GM19099 (cell line): Measurements from ENCODE around the gene IQSEC1.

Experiments used
- POLR2A ChIP-seq: IDR thresholded peaks from 3 replicates; pipeline ENCODE4 v1.6.1; 2011; ENCODE audit warnings: low read depth; ENCODE audit not compliant: insufficient read length; ENCODE audit errors: extremely low read depth

Gene IQSEC1

DNA sequence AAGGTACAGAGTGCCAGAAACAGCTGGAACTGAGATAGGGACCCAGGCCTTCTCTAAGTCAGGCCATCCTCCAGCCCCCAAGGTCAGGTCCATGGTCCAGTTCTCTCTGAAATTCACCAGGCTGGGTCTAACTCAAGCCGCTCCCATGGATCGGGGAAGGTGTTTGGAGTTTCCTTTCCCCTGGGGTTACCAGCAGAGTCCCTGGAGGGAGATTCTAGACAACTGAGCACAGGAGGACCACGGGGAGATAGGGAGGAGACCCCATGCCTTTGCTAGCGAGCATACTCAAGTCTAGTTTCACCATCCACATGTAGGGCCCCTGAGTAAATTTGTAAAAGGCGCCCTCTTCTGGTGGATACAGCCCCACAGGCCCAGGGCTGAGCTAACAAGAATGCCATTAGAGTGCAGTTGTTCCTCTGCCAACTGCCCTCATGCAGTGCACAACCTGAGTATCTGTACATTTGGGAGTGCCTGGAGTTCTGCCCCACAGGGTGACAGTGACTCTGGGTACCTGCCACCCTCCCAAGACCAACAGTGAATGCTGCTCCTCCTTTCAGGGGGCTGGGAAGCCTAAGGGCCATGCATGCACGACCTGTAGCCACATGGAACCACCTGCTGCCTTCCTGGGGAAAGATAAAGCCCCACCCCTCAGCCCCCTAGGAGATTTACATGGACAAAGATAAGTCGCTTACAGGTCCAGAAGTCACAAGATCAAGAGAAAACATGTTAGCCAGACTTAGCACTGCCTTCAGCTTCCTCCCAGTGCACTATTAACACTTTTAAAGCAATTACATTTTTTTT is 89.0 kb downstream of the IQSEC1 start:
- TF ChIP-seq POLR2A, result no peak

DNA sequence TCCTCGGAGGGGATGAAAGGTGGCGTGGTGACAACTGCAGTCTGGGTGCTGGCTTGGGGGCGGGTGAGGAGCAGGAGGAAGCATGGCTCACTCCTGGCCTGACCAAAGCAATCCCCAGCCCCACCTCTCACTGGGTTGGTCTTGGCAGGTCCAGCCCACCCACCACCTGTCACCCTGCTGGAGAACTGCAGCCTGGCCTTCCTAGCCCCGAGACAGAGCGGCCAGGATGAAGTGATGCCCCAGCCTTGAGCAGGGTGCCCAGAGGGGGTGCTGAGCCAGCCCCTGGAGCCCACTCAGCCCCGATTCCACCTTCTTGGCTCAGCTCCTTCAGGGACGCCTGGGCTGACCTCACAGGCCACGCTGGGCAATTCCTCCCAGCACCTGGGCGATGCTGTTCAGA is 89.9 kb downstream of the IQSEC1 start:
- TF ChIP-seq POLR2A, result no peak

DNA sequence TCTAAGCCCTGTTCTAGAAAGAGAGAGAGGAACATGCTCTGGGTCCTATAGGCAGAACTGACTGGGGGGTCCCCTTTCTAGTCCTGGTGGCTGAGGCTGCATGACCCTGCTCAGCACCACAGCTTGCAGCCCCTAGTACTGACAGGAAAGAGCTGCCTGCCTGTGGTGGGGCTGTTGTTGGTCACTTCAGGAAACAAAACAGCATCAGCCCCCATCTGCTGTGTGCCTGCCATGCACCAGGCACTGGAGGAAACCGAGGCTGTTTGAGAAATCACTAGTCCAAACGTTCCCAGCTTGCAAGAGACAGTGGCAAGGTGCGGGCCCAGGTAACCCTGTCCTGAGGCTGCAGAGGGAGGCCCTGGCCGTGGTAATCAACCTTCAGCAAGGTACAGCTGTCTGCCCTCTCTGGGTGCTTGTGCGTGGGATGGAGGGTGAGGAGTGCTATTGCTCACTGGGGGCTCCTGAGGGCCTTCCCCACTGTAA is 90.6 kb downstream of the IQSEC1 start:
- no peak for TF ChIP-seq POLR2A

DNA sequence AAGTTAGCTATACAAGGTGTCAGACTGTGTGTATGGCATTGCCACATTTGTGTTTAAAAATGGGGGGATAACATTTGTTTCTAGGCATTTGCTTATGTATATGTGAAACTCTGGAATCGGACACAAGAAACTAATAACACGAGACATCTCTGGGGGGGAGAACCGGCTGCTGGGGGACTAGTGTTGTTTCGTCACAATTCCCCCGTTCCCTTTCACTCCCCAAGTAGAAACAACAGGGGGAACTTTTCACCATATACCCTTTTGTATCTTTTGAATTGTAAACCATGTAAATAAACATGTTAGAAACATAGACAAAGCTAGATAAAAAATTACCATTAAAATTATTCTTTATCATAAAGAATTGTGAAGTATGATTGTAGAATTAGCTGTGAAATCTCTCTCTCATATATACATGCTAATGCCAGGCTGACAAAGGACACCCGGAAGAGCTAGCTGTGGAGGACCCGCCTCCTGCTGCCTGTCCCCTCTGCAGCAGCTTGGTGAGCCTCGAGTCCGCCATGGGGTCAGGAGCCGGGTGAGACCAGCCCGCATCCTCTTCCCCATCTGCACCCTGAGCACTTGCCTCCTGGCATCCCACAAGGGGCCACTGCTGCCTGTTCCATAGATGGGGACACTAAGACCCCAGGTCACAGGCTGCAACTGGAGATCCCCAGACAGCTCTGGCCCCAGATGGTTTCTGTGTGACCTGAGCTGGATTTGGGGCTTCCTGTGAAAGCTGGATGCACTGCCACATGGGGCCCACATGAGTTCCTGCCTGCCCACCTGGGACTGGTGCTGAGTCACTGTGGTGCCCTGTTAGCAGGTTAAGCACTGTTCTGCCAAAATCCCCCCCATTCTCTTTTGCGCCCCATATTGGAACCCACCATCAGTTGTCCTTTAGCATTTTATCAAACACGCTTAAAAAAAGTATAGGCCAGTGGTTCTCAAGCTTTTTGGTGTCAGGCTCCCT is 91.6 kb downstream of the IQSEC1 start:
- TF ChIP-seq POLR2A, result no peak

DNA sequence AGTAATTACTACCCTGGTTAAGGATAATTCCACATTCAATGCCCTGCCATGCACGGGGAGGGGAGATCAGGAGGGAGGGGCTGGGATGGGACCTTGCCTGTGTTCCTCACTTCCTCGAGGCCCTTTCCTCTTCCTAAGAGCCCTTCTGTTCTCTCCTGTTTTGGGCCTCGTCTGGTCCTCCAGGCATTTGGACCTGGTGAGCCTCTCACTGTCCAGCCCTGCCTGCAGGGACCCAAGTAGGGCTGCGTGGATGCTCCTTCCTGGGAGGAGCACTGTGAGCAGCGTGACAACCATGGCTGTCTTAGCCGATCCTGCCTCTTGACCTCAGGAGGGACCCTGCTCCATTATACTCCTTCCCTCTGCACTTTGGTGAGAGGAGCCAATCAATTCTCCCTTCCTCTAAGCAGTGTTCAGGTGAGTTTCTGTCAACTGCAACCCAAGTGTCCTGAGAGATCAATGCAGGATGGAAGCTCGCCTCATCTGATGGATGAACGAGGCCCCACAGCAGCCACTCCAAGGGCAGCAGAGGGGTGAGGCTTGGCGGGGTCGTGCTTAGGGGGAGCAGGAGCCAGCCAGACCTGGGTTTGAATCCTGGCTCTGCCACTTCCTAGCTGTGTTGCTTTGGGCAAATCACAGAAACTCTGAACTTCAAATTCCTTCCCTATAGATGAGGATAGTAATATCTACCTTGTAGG is 92.5 kb downstream of the IQSEC1 start:
- TF ChIP-seq POLR2A, result no peak

DNA sequence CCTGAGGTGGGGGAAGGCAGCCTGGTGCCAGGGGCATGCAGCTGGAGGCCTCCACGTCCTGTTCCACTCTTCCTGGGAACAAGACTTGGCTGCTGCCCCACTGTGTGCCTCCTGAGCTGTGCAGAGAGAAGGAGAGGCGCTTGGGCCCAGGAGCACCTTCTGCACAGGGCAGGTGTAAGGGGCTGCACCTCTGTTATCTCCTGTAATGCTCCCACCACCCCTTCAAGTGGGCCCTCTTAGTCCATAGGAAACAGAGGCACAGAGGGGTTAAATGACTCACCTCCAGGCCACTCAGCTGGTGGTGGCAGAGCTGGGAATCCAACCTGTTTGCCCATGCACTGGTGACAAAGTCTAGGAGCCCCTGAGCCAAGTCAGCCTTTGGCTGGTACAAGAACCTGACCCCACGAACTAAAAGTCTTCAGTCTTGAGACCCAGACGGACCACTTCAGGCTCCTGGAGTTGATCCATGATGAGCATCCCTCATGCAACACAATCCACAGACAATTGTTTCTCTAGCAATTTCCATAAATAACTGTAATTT is 93.2 kb downstream of the IQSEC1 start:
- TF ChIP-seq POLR2A, result no peak

DNA sequence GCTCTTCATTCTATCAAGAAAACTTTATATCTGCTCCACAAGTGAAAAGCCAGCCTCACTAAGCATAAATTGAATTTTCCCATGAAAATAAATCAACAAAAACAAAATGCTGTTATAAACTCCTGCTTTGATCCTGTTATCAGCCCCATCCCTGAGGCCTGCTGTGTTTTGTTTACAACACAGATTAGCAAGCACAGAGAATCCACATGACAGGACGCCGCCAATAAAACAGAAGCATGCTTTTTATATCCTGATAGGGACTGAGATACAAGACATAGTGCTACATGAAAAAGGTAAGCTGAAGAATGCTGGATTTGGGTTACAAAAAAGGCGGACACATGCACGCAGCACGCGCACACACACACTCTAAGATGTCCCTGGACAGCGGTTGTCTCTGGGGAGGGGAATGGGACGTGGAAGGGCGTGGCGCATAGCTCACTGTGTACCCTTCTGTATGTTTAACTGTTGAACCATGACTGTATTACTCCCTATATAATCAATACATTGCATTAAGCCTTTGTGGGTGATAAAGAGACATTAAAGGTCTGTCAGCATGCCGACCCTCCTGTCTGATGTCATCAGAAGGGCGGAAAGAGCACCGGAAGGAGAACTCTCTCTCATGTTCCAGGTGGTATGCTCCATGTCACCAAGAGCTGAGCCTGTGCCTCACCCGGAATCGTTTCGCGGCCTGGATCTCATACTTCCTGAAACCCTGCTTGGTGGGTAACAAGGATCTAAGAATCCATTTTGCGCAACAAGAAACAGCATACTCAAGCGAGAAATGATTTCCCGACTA is 93.9 kb downstream of the IQSEC1 start:
- no peak for TF ChIP-seq POLR2A

DNA sequence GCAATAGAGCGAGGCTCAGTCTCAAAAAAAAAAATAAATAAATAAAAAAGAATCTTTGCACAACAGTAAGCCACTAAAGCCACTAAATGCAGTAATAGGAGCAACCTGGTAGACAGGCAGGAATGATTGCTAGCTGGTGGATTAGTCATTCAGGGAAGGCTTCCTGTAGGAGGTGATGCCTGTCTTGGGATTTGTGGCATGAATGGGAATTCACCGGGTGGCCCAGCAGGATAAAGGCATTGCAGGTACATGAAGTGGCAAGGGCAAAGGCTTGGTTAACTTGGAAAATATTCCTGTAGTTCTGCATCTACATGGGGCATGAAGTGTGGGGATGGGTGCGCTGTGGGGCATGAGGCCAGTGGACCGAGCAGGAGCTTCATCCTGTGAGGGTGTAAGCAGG is 94.5 kb downstream of the IQSEC1 start:
- no peak for TF ChIP-seq POLR2A

DNA sequence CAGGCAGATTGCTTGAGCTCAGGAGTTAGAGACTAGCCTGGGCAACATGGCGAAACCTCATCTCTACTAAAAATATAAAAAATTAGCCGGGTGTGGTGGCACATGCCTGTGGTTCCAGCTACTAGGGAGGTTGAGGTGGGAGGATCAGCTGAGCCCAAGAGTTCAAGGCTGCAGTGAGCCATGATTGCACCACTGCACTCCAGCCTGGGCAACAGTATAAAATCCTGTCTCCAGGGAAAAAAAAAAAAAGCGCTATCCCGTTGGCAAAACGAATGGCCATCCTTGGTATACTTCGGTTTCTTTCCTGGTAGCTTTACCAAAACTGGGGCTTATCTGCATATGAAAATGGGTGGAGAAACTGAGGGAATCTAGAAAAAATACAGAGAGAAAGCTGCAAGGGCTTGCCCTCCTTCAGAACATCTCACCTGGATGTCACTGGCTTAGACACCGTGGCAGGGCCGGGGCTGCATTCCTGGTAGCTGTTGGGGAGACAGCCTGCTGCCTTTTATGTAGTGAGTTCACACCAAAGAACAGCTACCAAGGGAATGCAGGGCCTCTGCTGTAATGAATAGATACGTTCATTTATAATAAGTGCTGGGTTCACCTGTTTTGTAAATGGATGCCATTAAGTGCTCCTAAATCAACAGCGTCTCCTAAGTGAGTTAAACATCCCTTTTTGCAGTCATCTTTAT is 96.0 kb downstream of the IQSEC1 start:
- no peak for TF ChIP-seq POLR2A

DNA sequence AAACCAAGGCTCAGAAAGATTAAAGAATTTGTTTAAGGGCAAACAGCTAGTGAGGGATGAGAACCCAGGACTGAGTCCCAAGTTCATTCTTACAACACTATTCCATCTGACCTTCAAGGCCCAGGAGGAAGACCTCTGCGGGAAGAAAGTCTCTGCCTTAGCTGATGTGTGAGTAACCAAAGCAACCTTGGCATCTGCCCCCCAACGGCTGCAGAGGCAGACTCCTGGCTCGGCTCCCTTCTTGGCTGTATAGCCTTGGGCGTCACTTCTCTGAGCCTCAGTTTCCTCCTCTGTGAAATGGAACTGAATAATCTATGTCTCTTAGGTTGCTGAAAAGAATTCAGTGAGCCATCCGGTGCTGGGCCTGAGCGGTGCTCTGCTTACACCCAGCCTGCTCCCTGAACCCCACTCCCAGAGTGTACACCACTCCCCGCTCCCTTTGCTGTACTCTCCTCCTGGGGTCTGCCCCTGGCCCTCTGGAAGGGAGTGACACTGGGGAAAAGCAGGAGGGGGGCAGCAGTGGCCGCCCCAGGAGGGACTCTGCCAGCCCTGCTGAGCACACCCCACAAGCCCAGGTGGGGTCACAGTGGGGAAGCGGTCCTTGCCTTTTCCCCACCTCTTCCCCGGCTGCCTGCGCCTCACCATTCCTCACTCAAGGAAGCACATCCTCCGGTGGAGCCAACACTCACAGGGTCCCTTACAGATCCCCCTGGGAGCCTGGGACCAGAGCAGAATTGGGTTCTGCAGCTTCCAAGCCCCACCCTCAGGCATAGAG is 97.3 kb downstream of the IQSEC1 start:
- TF ChIP-seq POLR2A, result no peak

DNA sequence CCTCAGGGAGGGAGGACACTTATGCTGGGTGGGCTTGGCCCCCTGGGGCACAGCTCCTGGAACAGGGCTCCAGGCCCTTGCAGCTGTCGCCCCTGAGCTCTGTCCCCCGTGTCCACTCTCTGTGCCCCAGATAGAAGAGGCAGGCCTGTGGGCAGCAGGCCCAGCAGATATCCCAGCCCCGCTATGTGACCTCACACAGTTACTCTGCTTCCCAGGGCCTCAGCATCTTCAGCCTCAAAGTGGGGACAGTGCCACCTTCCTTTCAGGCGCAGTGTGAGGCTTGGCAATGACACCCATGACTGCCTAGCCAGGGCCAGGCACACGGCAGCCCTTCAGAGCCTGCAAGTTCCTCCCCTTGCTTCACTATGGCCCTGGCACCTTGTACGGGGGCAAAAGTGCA is 98.4 kb downstream of the IQSEC1 start:
- TF ChIP-seq POLR2A, result no peak

DNA sequence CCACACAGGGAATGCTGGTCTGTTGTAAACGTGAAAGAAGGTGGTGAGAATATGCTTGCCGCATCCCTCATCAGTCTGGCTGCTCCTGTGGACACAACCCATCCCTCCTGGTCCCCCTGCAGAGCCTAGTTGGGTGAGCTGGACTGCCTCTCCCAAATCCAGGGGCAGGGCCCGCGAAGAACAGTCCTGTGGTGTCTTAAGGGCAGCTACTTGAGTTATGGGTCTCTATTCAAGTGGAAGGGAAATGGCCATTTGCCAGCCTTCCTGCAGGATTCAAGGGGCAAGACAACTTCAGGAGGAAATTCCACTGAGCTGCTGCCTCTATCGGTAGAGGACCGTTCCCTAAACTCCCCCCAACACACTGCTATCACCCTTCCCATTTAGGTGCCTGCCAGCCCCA is 98.9 kb downstream of the IQSEC1 start:
- TF ChIP-seq POLR2A, result no peak

DNA sequence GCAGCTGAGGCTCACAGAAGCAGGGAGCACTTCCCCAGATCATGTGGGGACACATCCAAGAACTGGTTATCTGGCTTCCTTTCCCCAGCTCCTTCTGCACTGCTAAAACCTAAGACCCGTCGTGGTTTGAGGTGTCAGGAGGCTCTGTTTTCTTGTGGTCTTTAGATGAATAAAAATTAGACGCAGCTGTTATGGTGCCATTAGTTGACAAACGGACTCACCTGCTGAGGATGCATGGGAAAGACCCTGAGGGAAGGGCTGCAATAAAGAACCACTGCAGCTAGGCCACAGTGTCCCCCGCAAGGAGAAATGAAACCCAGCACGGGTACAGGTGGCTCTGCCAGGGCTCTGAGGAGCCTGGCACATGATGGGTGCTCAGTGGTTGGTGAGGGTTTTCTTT is 99.4 kb downstream of the IQSEC1 start:
- no peak for TF ChIP-seq POLR2A
